ENCODE measurements around the gene PSG6.
"Not testable (repeated sequence)": the region's sequence is repeated elsewhere in the genome, so short reads cannot be mapped to it uniquely, and the experiment has no call there.

PSG6 gene

GRCh38 chr19:42917634-42918033 is at the start of gene PSG6:
PSG6 (minus strand) TSS chr19:42917894; CDS start chr19:42917792, 102 bp downstream.
- POLR2A ChIA-PET; H3K27ac ChIP-seq (ENCODE audit: extremely low read depth, low read depth, low read length); H3K4me3 ChIP-seq (ENCODE audit: low read depth, low read length); H3K4me1 ChIP-seq (ENCODE audit: control insufficient read depth, insufficient read depth, low read length); H3K9me3 ChIP-seq (ENCODE audit: control insufficient read depth, insufficient read depth, low read depth, low read length); H3K36me3 ChIP-seq (ENCODE audit: control insufficient read depth in 2 of 2, insufficient read depth in 1 of 2, low read length in 2 of 2): not testable (repeated sequence)
- CTCF ChIA-PET: interaction anchor here (0.6 kb wide), 1 partner anchor 347 kb away, joined by 3 read pairs; no protein-coding TSS in a partner anchor

- Histone ChIP-seq H3K4me3 (ENCODE audit: low read depth, low read length) (no peak overlapping the region), H3K36me3 (ENCODE audit: control insufficient read depth in 2 of 2, insufficient read depth in 1 of 2, low read length in 2 of 2) (no peaks in the 10 kb centered on the region), H3K9me3 (ENCODE audit: control insufficient read depth, insufficient read depth, low read depth, low read length) (no peaks in the 10 kb centered on the region), H3K4me1 (ENCODE audit: control insufficient read depth, insufficient read depth, low read length) (no peaks in the 10 kb centered on the region), H3K27ac (ENCODE audit: extremely low read depth, low read depth, low read length) (no peak overlapping the region)
- TF ChIP-seq ZNF2 (tag by site-specific recombination; IDR thresholded peaks at IDR 0.05): no peak
- POLR2A ChIA-PET: no interaction called here
- CTCF ChIA-PET: no interaction called here
Measured at GRCh38 chr19:42965176-42965575, 47.5 kb upstream of the PSG6 start.

- ChIA-PET POLR2A (no interaction called here), CTCF (no interaction called here)
- Histone ChIP-seq H3K4me1 (ENCODE audit: control insufficient read depth, insufficient read depth, low read length) (no peaks in the 10 kb centered on the region), H3K36me3 (ENCODE audit: control insufficient read depth in 2 of 2, insufficient read depth in 1 of 2, low read length in 2 of 2) (no peaks in the 10 kb centered on the region), H3K4me3 (ENCODE audit: low read depth, low read length) (no peak overlapping the region), H3K27ac (ENCODE audit: extremely low read depth, low read depth, low read length) (no peak overlapping the region), H3K9me3 (ENCODE audit: control insufficient read depth, insufficient read depth, low read depth, low read length) (no peaks in the 10 kb centered on the region)
- no peak for TF ChIP-seq ZBTB10 (tag by site-specific recombination; IDR thresholded peaks at IDR 0.05)
- TF ChIP-seq KLF9 (tag by site-specific recombination; IDR thresholded peaks at IDR 0.05; ENCODE audit: low read depth): no peak
- no peak for TF ChIP-seq ZNF596 (tag by site-specific recombination; IDR thresholded peaks at IDR 0.05)
- TF ChIP-seq ZNF114 (tag by site-specific recombination; IDR thresholded peaks at IDR 0.05): no peak
- TF ChIP-seq ZSCAN5A (tag by site-specific recombination; IDR thresholded peaks at IDR 0.05): no peak
- TF ChIP-seq ZBTB21 (tag by site-specific recombination; IDR thresholded peaks at IDR 0.05): no peak
- TF ChIP-seq ZNF48 (tag by site-specific recombination; IDR thresholded peaks at IDR 0.05): no peak
- no peak for TF ChIP-seq KLF10 (tag by site-specific recombination; IDR thresholded peaks at IDR 0.05)
- no peak for TF ChIP-seq ZNF202 (tag by site-specific recombination; IDR thresholded peaks at IDR 0.05; ENCODE audit: borderline replicate concordance)
- no peak for TF ChIP-seq ZNF23 (tag by site-specific recombination; IDR thresholded peaks at IDR 0.05; ENCODE audit: borderline replicate concordance)
- no peak for TF ChIP-seq ZBTB44 (tag by site-specific recombination; IDR thresholded peaks at IDR 0.05)
- no peak for TF ChIP-seq PBX3 (CRISPR knock-in tag; IDR thresholded peaks at IDR 0.05)
- TF ChIP-seq GLI2 (tag by site-specific recombination; IDR thresholded peaks at IDR 0.05; ENCODE audit: borderline replicate concordance, low read depth): no peak
- no peak for TF ChIP-seq PRDM6 (tag by site-specific recombination; IDR thresholded peaks at IDR 0.05)
Measured at GRCh38 chr19:42961119-42961518, 43.4 kb upstream of the PSG6 start.

GRCh38 chr19:42952126-42952525 is 34.4 kb upstream of the PSG6 start:
- H3K4me1 ChIP-seq (ENCODE audit: control insufficient read depth, insufficient read depth, low read length); H3K27ac ChIP-seq (ENCODE audit: extremely low read depth, low read depth, low read length); H3K36me3 ChIP-seq (ENCODE audit: control insufficient read depth in 2 of 2, insufficient read depth in 1 of 2, low read length in 2 of 2); H3K4me3 ChIP-seq (ENCODE audit: low read depth, low read length); H3K9me3 ChIP-seq (ENCODE audit: control insufficient read depth, insufficient read depth, low read depth, low read length); CTCF ChIA-PET; POLR2A ChIA-PET: not testable (repeated sequence)

GRCh38 chr19:42951476-42951875 is 33.8 kb upstream of the PSG6 start:
- POLR2A ChIA-PET; H3K36me3 ChIP-seq (ENCODE audit: control insufficient read depth in 2 of 2, insufficient read depth in 1 of 2, low read length in 2 of 2); H3K27ac ChIP-seq (ENCODE audit: extremely low read depth, low read depth, low read length); CTCF ChIA-PET; H3K4me3 ChIP-seq (ENCODE audit: low read depth, low read length); H3K4me1 ChIP-seq (ENCODE audit: control insufficient read depth, insufficient read depth, low read length); H3K9me3 ChIP-seq (ENCODE audit: control insufficient read depth, insufficient read depth, low read depth, low read length): not testable (repeated sequence)
